ENCODE data around the gene NKAIN1.

DNA sequence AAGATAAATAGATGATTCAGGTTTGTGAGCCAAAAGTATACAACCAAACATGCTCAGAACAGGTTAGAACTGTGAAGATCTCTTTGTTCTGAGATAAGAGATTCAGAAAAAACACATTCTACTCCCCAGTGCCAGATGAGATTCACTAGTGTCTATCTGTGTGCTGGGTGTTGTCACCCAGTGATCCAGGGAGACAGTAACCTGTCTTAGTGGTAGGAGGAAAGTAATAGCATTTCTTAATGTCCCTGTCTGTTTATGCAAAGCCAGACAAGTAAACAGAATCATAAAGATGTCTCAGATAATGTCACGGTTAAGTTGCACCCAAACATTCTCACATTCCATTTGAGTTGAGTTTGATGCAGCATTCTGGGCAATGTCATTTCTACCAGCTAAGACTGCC is 18.9 kb upstream of the NKAIN1 start:
- TF ChIP-seq, protein P1, sequence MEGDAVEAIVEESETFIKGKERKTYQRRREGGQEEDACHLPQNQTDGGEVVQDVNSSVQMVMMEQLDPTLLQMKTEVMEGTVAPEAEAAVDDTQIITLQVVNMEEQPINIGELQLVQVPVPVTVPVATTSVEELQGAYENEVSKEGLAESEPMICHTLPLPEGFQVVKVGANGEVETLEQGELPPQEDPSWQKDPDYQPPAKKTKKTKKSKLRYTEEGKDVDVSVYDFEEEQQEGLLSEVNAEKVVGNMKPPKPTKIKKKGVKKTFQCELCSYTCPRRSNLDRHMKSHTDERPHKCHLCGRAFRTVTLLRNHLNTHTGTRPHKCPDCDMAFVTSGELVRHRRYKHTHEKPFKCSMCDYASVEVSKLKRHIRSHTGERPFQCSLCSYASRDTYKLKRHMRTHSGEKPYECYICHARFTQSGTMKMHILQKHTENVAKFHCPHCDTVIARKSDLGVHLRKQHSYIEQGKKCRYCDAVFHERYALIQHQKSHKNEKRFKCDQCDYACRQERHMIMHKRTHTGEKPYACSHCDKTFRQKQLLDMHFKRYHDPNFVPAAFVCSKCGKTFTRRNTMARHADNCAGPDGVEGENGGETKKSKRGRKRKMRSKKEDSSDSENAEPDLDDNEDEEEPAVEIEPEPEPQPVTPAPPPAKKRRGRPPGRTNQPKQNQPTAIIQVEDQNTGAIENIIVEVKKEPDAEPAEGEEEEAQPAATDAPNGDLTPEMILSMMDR (IDR thresholded peaks at IDR 0.05), result no peak
- TF ChIP-seq POLR2A (IDR thresholded peaks at IDR 0.05), result no peak

All from testis (tissue), 2 donors.